KMS-11 (cell line): Measurements from ENCODE around the gene ALKBH3.

Source experiments
- H2AFZ ChIP-seq: fragments of 200-600 bp; sonication (generic); 2 replicates; pipeline ENCODE4 v1.6.1; 2016; ENCODE audit warnings: antibody characterized with exemption, mixed run types, low read depth
- H3K27ac ChIP-seq: fragments of 200-600 bp; sonication (generic); 2 replicates; pipeline ENCODE4 v1.6.1; 2016; ENCODE audit warnings: mild to moderate bottlenecking, mixed run types
- H3K27me3 ChIP-seq: fragments of 200-600 bp; sonication (generic); 2 replicates; pipeline ENCODE4 v1.6.1; 2017; ENCODE audit warnings: mild to moderate bottlenecking, low read depth, mixed run types, moderate library complexity; ENCODE audit not compliant: insufficient read depth
- H3K36me3 ChIP-seq: fragments of 200-600 bp; sonication (generic); 2 replicates; pipeline ENCODE4 v1.6.1; 2017; ENCODE audit warnings: mild to moderate bottlenecking, mixed run types; ENCODE audit not compliant: insufficient read depth
- H3K4me1 ChIP-seq: fragments of 200-600 bp; sonication (generic); 2 replicates; pipeline ENCODE4 v1.6.1; 2016; ENCODE audit warnings: mild to moderate bottlenecking, low read depth, mixed run types; ENCODE audit not compliant: poor library complexity, severe bottlenecking
- H3K4me2 ChIP-seq: fragments of 200-600 bp; sonication (generic); 2 replicates; pipeline ENCODE4 v1.7.0; 2016; ENCODE audit warnings: mild to moderate bottlenecking, mixed run types
- H3K4me3 ChIP-seq: fragments of 200-600 bp; sonication (generic); IDR thresholded peaks from 2 replicates; pipeline ENCODE4 v1.6.1; 2017; ENCODE audit warnings: low read depth, low read length, mixed read lengths; ENCODE audit not compliant: insufficient read depth
- H3K79me2 ChIP-seq: fragments of 200-600 bp; sonication (generic); 2 replicates; pipeline ENCODE4 v1.6.1; 2016; ENCODE audit warnings: low read depth, mixed run types; ENCODE audit not compliant: insufficient read depth
- H3K9ac ChIP-seq: fragments of 200-600 bp; sonication (generic); 2 replicates; pipeline ENCODE4 v1.6.1; 2016; ENCODE audit warnings: mild to moderate bottlenecking, mixed run types
- H4K20me1 ChIP-seq: fragments of 200-600 bp; sonication (generic); 2 replicates; pipeline ENCODE4 v1.6.1; 2016; ENCODE audit warnings: mild to moderate bottlenecking, mixed run types; ENCODE audit not compliant: insufficient read depth
- CTCF ChIP-seq: fragments of 200-600 bp; sonication (generic); conservative IDR thresholded peaks from 2 replicates; pipeline ENCODE4 v1.6.1; 2017; ENCODE audit warnings: low read depth, mild to moderate bottlenecking, antibody characterized with exemption, low read length, moderate library complexity, mixed read lengths

The ALKBH3 gene

GRCh38 chr11:43920598-43921419, 40.2 kb downstream of the ALKBH3 start:
- no peaks in the 10 kb centered on the region for H3K79me2 ChIP-seq
- no peaks in the 10 kb centered on the region for H3K36me3 ChIP-seq
- H3K4me2 ChIP-seq, result peak overlapping the region; percentile 92
- H3K27me3 ChIP-seq, result no peaks in the 10 kb centered on the region
- H3K4me3 ChIP-seq, result no peak overlapping the region
- no peaks in the 10 kb centered on the region for H4K20me1 ChIP-seq
- peak overlapping the region; percentile 82 for H3K27ac ChIP-seq
- no peak for TF ChIP-seq CTCF
- peaks cover 70% of the 10 kb centered on the region for H3K4me1 ChIP-seq
- H2AFZ ChIP-seq, result peak overlapping the region; percentile 8; the same call in 1 of the 2 replicates
- peak overlapping the region; percentile 59; the same call in 1 of the 2 replicates for H3K9ac ChIP-seq

GRCh38 chr11:43921561-43922294, 41.1 kb downstream of the ALKBH3 start:
- no peak for TF ChIP-seq CTCF
- Histone ChIP-seq H3K79me2 (no peaks in the 10 kb centered on the region), H4K20me1 (no peaks in the 10 kb centered on the region), H3K27ac (peak overlapping the region; percentile 82), H3K4me3 (no peak overlapping the region), H2AFZ (peak overlapping the region; percentile 49; the same call in 1 of the 2 replicates), H3K36me3 (no peaks in the 10 kb centered on the region), H3K4me2 (peak overlapping the region; percentile 92), H3K9ac (peak overlapping the region; percentile 59; the same call in 1 of the 2 replicates), H3K27me3 (no peaks in the 10 kb centered on the region), H3K4me1 (peaks cover 70% of the 10 kb centered on the region)

GRCh38 chr11:43922295-43922648, 41.6 kb downstream of the ALKBH3 start:
- Histone ChIP-seq H3K4me3 (no peak overlapping the region), H3K4me1 (peaks cover 70% of the 10 kb centered on the region), H3K9ac (peak overlapping the region; percentile 59; the same call in 1 of the 2 replicates), H3K79me2 (no peaks in the 10 kb centered on the region), H2AFZ (peak overlapping the region; percentile 49; the same call in 1 of the 2 replicates), H3K4me2 (peak overlapping the region; percentile 92), H3K27me3 (no peaks in the 10 kb centered on the region), H3K36me3 (no peaks in the 10 kb centered on the region), H3K27ac (peak overlapping the region; percentile 82), H4K20me1 (no peaks in the 10 kb centered on the region)
- TF ChIP-seq CTCF, result no peak

- Histone ChIP-seq H3K27ac (peak overlapping the region; percentile 82), H3K36me3 (no peaks in the 10 kb centered on the region), H3K9ac (peak overlapping the region; percentile 59; the same call in 1 of the 2 replicates), H3K4me2 (peak overlapping the region; percentile 92), H3K4me1 (peaks cover 70% of the 10 kb centered on the region), H4K20me1 (no peaks in the 10 kb centered on the region), H3K27me3 (no peaks in the 10 kb centered on the region), H3K79me2 (no peaks in the 10 kb centered on the region), H2AFZ (no peak overlapping the region), H3K4me3 (no peak overlapping the region)
- no peak for TF ChIP-seq CTCF
Observed at GRCh38 chr11:43922744-43923405, 42.2 kb downstream of the ALKBH3 start.
